Stimulated activated CD8-positive, alpha-beta memory T cell treated with anti-CD3 and anti-CD28 coated beads, Interleukin-12 subunit alpha, Interleukin-12 subunit beta, amount 100 ng/mL, for 1 hour (primary cell): ENCODE results near the gene PIGC.

Experiments used
- DNase-seq: peaks from one replicate; pipeline ENCODE4 v3.0.0-alpha.2; 2020; ENCODE audit warnings: low read depth

PIGC gene

GRCh38 chr1:172430128-172430454, 13.8 kb downstream of the PIGC start:
- DNase-seq, result no peak

- no peak for DNase-seq
Observed at GRCh38 chr1:172429331-172430127, 14.3 kb downstream of the PIGC start.

GRCh38 chr1:172427191-172427590, 16.7 kb downstream of the PIGC start:
- DNase-seq, result no peak

- DNase-seq, result no peak
Observed at GRCh38 chr1:172425339-172425738, 18.5 kb downstream of the PIGC start.

- no peak for DNase-seq
Observed at GRCh38 chr1:172423336-172423735, 20.5 kb downstream of the PIGC start.

GRCh38 chr1:172421974-172422604, 21.8 kb downstream of the PIGC start:
- no peak for DNase-seq

GRCh38 chr1:172420385-172420784, 23.5 kb downstream of the PIGC start, which contains the start of gene C1orf105:
Gene C1orf105, plus strand, starts transcription at chr1:172420685. Its CDS starts 201 bp downstream, at chr1:172420886.
- no peak for DNase-seq

- no peak for DNase-seq
Observed at GRCh38 chr1:172417557-172417956, 26.3 kb downstream of the PIGC start.

- DNase-seq, result no peak
Observed at GRCh38 chr1:172416496-172417035, 27.3 kb downstream of the PIGC start.

- DNase-seq, result no peak
Observed at GRCh38 chr1:172414331-172414730, 29.5 kb downstream of the PIGC start.

- DNase-seq, result no peak
Observed at GRCh38 chr1:172411791-172412338, 32.0 kb downstream of the PIGC start.

GRCh38 chr1:172410027-172410426, 33.8 kb downstream of the PIGC start:
- no peak for DNase-seq

- DNase-seq, result no peak
Observed at GRCh38 chr1:172408958-172409357, 34.9 kb downstream of the PIGC start.

GRCh38 chr1:172406968-172407367, 36.9 kb downstream of the PIGC start:
- no peak for DNase-seq

- no peak for DNase-seq
Observed at GRCh38 chr1:172405912-172406311, 38.0 kb downstream of the PIGC start.

- no peak for DNase-seq
Observed at GRCh38 chr1:172404121-172404520, 39.7 kb downstream of the PIGC start.

- DNase-seq, result no peak
Observed at GRCh38 chr1:172402878-172403569, 40.8 kb downstream of the PIGC start.

GRCh38 chr1:172401892-172402291, 42.0 kb downstream of the PIGC start:
- no peak for DNase-seq

GRCh38 chr1:172401477-172401876, 42.4 kb downstream of the PIGC start:
- DNase-seq, result no peak

GRCh38 chr1:172400722-172401105, 43.2 kb downstream of the PIGC start:
- DNase-seq, result no peak

GRCh38 chr1:172399756-172400721, 43.8 kb downstream of the PIGC start:
- DNase-seq, result no peak
